Germinal center (tissue), 1 donor: ENCODE data around the gene PRRT1.
"Not testable (repeated sequence)": the region's sequence is repeated elsewhere in the genome, so short reads cannot be mapped to it uniquely, and the experiment has no call there.

ENCODE experiments used
- DNase-seq: peaks from one replicate; pipeline ENCODE4 v3.0.0; 2012; ENCODE audit warnings: mixed read lengths, low spot score

The PRRT1 gene

GRCh38 chr6:32149932-32150870, 1.5 kb downstream of the PRRT1 start:
- no peak for DNase-seq

- no peak for DNase-seq
These were observed 2.5 kb downstream of the PRRT1 start for GRCh38 chr6:32149092-32149755.

- peak; percentile 40 for DNase-seq
These were observed 3.2 kb downstream of the PRRT1 start for GRCh38 chr6:32148289-32149091.

DNA sequence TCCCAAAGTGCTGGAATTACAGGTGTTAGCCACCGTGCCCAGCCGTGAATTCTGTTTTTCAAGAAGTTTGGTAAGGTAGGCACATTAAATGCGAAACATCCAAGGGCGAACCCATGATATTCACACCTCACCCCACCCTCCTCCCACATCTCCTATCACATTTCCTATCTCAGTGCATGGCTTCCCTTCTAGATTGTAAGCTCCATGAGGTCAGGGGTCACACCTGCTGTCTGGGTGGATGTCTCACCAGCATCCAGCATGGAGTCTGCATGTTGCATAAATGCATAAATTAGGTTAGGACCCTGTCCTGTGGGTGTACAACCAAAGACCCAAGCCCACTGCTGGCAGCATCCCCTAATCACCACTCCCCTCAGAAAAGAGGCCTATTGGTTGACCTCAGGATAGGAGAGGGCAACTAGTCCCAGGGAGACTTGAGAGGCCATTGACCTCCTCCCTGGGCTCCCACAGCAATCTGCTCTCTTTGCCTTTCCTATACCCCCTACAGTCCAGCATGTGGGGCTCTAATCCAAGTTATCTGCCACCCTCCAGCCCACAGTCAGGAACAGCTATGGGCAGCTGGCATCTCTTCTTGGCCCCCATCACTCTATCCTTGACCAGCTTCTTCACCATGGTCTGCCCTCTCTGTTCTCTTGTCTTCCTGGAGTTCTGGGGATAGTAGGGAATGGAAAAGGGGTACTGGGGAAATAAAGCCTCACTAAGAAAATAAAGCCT, 4.2 kb downstream of the PRRT1 start:
- no peak for DNase-seq

- no peak for DNase-seq
These were observed 5.1 kb downstream of the PRRT1 start for GRCh38 chr6:32146687-32147086.

- no peak for DNase-seq
These were observed 5.5 kb downstream of the PRRT1 start for GRCh38 chr6:32146287-32146686.

- not testable (repeated sequence) for DNase-seq
These were observed 7.5 kb downstream of the PRRT1 start for GRCh38 chr6:32144238-32144637.

GRCh38 chr6:32140420-32141046, 11.2 kb downstream of the PRRT1 start:
- DNase-seq: no peak

DNA sequence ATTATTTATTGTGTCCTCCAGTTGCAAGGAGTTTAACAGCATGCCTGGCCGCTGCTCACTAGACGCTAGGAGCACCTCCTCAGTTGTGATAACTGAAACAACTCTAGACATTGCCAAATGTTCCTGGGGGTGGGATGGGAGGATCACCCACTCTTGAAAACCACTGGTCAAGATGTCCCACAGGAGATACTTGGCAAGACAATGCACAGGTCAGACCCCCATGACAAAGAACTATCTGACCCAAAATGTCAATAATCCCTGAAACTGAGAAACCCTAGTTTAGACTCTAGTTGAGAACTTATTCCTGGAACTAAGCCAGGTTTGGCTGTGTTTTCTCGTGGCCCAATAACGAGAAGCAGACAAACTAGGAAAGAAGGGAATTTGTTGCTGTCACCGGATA, 12.1 kb downstream of the PRRT1 start:
- no peak for DNase-seq

DNA sequence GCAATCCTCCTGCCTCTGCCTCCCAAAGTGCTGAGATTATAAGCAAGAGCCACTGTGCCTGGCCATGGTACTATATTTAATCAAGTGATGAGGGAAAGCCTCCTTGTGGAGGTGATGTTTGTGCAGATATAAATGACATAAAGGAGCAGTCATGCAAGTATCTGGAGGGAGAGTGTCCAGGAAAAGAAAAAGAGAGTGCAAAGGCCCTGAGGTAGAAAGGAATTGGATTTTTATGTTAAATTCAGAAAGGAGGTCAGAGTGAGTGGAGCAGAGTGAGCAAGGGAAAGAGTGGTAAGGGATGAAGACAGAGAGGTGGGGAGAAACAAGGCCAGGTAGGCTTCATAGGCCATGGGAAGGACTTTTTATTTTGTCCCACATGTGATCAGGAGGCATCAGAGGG, 14.3 kb downstream of the PRRT1 start:
- no peak for DNase-seq

GRCh38 chr6:32133786-32134185, 18.0 kb downstream of the PRRT1 start:
- no peak for DNase-seq

- no peak for DNase-seq
These were observed 19.6 kb downstream of the PRRT1 start for GRCh38 chr6:32132110-32132509.

DNA sequence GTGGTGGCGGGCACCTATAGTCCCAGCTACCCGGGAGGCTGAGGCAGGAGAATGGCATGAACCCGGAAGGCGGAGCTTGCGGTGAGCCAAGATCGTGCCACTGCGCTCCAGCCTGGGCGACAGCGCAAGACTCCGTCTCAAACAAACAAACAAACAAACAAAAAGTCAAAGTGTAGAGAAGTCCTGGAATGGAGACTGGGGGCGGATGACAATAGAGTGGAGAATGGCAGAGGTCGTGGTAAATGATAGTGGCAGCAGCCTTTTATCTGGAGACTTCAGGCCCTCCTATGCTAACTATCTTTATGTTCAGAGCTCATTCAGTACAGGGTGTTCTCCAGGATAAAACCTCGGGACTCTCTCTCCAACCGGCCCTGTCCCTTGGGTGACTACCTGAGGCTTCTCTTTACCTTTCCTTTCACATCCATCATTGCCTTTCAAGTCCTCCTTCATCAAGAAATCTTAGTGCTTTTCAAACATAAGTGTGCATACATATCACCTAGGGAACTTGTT, 20.2 kb downstream of the PRRT1 start:
- no peak for DNase-seq

DNA sequence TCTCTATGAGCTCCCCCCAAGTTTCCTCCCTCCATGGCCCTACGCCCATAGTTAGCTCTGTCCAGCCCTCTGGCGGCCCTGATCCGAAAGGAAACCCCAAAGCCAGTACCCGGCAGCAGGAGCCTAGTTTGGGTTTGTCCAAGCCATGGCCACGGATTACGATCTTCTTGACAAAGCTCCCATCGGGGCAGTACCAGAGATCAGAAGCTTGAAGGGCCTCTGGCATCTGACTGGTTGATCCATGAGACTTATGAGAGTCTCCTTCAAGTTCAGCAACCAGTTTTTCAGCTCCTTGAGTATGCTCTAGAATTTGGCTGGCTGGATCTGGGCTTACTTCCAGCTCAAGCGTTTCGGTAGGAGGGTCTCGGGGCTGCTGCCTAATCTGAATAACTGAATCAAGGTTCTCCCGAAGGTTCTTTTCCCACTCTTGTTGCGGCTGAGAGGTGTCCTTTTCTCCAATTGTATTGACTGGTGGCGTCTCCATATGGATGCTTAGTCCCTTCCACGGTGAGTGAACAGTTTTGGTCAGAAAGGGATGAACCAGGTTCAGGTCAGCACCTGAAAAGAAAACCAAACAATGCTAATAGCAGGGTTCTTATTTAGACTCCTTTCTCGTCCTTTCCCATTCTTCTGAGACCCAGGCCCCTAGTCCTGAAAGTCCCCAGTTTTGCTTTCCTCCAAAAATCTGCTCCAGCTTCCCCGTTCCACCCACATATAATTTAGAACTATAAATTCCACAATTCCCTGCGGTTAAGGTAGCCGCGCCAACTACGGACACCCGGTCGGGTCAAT, 22.2 kb downstream of the PRRT1 start:
- no peak for DNase-seq

DNA sequence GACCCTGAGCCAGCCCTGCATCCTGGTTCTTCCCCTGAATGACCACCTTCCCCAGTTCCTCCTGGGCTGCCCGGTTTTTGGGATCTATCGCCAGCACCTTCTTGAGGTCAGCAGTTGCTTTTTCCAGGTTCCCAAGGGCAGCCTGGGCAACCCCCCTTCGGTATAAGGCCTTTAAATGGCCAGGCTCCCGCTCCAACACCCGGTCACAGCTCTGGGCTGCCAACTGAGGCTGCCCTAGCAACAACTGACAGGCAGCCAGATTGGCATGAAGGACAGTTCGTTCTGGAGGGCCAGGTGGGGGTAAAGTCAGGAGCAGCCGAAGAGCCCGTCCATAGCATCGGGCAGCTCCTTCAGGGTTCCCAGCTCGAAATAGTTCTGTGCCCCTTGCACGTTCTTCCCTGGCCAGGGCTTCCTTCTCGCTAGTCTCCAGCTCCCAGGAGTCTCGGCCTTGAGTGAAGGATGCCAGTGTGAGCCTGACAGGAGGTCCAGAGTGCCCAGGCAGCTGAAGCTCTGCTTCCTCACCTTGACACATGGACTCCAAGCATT, 22.9 kb downstream of the PRRT1 start:
- no peak for DNase-seq

DNA sequence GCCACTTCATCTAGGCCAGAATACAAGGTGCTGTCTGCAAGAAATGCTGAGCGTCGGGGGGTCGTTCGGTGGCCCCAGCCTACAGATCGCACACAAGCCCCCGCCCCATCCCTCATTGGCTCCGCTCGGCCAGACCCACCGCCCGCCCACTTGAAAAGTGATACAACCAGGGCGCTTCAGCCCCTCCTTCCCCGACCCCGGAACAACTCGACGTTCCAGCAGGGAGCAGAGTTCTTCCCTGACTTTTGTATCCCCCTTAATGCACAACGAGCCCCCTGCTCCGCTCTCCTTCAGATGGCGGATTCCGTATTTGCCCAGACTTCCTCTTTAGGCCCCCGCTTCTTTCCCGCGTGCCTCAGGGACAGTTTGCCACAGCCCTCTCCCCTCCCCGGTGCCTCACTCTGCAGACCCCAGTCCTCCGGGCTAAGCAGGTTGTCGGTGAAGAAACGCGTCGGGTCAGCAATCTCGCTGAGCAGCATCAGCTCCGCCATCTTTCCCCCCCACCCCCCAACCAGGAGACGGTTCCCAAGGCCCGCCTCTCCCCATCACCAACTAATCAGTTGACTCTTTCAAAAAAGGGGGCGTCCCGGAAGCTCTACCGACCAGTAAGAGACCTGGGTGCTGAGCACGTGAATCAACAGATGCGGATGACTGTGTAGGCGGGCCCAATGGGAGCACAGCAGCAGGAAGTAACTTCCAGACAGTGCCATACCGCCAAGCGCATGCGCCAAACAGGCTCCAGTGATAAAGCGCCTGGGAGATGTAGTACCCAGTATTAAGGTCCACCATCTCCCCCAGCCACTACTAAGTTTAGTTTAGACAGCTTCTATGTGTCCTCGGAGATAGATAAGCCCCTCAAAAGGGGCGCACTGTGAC, 23.8 kb downstream of the PRRT1 start, which contains the start of gene ATF6B:
ATF6B (minus strand) TSS at position 530 of the 876 bp plus-strand sequence; CDS start at position 491, 39 bp downstream.
- peak; percentile 99 for DNase-seq

DNA sequence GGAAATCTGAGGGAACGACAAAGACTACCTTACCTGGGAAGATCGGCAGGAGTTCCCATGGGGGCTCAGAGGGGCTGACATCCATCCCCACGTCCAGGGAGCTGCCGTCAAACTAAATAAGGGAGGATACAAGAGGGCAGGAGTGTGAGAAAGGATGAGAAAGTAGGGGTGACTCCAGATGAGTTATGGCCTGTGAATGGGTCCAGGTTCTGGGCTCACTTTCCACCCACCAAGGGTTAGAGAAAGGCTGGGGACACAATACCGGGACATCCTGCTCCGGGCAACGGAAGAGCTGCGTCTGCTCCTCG, 24.4 kb downstream of the PRRT1 start:
- DNase-seq: no peak

DNA sequence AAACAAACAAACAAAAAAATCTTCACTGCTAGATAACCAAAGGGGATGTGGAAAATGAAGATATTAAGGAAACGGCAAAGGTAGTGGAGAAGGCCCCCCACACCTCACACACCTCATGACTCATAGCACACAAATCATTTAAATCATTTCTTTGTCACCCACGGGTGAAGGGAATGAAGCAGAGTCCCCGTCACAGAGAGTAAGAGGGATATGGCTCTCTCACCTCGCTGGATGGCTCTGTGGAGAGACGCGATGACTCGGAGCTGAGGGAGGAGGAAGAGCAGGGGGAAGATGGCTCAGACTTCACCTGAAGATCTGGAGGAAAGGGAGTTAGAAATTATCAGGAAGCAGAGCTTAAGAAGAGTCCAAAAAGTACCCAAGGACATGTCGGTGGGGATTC, 24.9 kb downstream of the PRRT1 start:
- no peak for DNase-seq

DNA sequence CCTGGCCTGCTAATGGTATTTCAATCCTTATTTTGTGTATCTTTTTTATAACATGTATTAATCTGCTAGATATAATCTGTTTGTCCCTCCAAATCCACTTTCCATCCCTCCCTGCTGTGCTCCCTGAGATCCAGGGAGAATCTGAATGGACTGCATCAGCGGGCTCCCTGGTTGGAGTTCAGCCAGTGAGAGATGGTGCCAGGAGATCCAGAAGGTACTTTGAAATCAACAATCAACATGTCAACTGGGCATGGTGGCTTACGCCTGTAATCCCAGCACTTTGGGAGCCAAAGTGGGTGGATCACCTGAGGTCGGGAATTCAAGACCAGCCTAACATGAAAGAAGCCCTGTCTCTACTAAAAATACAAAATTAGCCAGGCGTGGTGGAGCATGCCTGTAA, 28.1 kb downstream of the PRRT1 start:
- DNase-seq: no peak
